Stimulated activated CD8-positive, alpha-beta memory T cell treated with anti-CD3 and anti-CD28 coated beads, Interleukin-4, amount 100 ng/mL, for 1 hour (primary cell): ENCODE measurements around the gene APBA2.

ENCODE experiments used
- DNase-seq, 2 donors: peaks; one replicate each; pipeline ENCODE4 v3.0.0-alpha.2; 2020; ENCODE audit warnings: low read depth in 2 of 2, low spot score in 1 of 2

The APBA2 gene

DNA sequence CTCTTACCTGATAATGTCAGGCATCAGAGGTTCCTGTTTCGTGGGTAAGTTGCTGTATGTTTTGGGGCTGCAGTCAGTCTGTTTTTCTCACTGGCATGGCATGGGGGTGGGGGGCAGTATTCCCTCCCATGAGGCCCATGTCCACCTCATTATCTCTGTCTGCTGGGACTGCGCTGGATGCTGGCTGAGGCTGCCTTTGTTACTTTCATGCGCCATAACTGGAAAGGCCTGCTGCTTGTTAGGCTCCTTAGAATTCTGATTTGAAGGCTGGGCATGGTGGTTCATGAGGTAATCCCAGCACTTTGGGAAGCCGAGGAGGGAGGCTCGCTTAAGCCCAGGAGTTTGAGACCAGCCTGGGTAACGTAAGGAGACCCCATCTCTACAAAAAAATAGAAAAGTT is 9.8 kb downstream of the APBA2 start:
- no peak for DNase-seq

DNA sequence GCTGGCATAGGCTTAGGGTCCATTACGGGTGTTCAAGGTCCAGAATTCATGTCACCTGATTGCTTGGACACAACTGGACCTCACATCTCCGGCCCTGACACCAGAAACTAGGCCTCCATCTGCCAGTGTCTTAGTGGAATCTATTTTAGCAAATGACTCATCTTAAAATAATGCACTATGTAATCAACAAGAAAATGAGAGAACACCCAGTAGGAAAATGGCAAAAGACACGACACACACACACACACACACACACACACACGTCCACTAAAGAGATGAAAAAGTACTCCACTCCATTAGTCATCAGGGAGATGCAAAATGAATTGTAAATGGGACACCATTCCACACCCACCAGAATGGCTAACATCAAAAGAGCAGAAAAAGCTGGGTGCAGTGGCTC is 11.2 kb downstream of the APBA2 start:
- DNase-seq: no peak

DNA sequence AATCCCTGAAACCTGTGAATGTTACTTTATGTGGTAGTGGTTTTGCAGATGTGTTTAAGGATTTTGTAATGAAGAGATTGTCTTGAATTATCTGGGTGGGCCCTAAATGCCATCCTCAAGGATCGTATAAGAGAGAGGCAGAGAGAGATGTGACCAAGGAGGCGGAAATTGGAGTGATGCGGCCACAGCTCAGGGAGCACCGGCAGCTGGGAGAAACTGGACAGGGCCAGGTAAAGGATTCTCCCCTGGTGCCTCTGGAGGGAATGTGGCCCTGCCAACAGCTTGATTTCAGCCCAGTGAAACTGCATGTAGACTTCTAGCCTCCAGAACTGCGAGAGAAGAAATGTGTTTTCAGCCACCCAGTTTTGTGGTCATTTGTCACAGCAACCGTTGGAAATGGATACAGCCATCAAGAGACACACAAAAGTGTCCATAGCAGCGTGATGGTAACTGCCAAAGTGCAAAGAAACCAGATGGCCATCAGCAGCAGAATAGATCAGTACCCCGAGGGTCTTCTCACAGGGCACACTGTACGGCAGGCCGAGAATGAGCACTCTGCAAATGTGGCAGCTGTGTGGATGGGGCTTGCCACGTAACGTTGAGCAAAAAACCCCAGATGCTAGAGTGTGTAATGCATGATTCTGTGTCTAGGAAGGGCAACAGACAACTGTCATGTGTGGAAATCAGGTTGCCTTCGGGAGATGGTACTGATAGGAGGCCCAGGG is 12.2 kb downstream of the APBA2 start:
- no peak for DNase-seq

DNA sequence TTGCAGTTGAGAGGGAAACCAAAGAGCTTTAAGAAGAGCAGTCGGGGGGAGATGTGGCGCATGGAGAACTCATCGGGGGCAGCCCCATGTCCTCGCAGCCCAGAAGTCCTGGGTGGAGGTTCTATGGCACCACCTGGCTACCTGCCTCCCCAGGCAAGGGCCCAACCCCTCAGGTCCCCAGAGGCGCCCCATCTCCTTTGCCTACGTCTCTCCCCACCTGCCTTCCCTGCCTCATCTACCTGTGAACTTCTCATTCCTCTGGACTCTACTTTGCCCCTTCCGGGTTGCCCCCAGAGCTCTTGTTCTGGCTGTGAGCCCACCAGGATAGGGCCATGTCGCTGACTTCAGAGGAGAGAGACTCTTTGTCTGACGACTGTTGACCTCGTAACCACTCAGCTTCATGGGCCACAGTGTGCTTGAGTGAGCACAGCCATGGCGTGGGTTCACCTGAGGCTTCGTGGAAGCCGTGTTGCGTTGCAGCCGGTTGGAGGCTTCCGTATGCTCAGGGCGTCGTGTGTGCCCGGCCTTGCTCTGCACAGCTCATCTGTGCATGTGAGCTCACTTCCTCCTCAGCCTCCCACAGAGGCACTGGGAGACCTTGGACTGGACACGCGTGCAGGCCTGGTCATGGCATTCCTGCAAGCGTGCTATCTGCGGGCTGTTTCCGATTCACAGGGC is 13.4 kb downstream of the APBA2 start:
- DNase-seq: no peak

DNA sequence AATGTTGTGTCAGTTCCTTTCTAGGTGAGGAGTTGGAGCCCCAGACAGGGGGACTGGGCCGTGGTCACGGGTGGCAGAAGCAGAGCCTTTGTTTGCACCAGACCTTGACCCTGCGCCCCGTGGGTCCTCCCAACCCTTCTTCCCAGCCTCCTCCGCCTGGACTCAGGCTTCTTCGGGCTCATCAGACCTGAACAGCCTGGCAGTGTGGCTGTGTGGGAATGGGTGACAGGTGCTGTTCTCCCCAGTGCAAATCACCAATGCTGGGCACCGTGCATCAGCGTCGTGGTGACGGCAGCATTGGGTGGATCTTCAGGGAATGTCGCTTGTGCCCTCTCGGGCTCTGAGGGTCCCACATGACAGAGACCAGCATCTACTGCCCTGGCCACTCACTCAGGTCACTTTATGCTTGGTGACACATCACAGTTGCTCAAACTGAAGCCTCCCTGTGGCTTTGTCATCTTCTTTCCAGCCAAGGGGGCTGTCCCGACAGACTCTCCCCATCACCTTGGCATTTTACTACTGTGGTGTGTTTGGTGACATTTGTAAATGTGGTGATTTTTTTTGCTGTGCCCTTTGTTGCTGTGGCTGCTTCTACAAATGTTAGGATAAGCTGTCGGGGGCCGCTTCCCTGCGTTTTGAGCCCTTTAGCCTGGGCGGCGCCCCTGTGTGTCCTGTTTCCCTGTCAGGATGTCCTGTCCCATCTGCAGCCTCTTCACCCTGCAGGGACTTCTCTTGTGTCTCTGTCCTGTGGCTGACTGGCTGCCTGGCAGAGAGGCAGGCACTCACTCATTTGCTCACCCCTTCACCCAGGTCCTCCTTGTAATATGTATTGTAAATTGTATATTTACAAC is 14.5 kb downstream of the APBA2 start:
- DNase-seq: no peak

DNA sequence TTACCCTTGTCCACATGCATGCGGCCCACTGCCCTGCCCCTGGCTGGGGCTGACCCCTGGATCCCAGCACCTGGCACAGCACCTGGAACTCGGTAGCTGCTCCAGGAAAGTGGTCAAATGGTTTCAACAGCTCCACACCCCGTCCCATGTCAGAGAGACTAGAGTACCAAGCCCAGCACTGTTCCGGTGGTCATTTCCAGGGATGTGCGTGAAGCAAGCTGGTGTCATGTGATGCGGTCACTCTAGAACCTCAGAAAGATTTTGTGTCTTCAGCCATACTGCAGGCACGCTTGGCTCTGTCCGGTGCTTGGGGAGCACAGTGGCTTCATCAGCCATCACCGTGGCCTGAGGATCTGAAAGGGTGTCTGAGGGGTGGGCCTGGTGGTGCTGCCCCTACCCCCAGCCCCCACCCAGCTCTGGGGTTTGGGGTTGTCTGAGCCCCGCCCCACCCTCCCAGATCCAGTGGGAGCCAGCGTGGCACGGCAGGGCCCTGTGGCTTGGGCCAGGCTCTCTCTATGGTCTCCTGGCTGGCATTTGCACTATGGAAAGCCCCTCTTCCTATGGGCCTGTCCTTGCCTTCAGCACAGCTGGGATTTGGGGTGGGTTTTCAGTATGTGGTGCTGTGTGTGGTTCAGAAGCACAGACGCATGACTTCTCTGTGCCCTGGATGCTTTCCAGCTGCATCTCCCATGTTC is 15.3 kb downstream of the APBA2 start:
- DNase-seq: no peak

DNA sequence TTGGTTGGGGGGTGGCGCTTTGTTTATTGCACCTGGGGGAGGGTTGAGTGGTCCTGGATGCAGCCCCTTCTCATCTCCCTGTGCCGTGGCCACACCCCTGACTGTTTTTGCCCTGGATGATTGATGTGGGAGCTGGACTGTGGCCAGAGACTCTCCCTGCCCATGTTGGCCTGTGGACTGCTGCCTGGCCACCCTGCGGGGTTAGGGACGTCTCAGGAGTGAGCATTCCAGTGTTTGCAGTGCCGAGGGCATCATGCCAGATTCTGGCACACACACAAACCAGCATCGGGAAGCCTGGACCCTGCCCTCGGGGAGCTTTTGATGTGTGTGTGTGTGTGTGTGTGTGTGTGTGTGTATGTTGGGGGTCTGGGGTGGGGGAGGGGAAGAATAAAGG is 15.8 kb downstream of the APBA2 start:
- no peak for DNase-seq

DNA sequence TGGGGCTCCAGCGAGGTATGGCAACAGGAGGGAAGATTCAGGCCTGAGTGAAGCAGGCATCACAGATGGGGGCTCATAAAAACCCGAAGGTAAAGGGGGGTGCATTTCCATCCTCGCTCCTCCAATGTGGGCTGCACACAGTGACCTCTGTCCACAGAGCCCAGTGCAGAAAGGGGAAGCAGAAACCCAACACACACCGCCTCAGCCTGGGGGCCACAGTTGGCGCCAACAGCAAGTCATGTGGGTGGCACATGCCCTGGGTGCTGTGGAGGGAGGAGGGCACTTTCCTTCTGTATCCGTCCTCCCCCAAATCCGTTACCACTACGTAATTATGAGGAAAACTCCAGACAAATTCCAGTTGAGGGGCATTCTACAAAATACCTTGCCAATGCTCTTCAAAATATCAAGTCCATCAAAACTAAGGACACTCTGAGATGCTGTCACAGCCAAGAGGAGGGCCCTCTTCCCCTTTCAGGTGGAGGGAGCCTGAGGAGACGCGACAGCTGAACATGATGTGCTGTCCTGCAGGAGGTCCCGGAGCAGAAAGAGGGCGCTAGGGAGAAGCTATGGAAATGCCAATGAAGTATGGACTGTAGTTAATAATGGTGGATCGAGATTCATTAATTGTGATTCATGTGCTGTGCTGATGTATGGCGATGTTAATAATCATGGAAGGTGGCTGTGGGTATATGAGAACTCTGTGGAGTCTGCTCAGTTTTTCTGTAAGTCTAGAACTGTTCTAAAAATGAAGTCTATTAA is 16.4 kb downstream of the APBA2 start:
- DNase-seq: no peak

DNA sequence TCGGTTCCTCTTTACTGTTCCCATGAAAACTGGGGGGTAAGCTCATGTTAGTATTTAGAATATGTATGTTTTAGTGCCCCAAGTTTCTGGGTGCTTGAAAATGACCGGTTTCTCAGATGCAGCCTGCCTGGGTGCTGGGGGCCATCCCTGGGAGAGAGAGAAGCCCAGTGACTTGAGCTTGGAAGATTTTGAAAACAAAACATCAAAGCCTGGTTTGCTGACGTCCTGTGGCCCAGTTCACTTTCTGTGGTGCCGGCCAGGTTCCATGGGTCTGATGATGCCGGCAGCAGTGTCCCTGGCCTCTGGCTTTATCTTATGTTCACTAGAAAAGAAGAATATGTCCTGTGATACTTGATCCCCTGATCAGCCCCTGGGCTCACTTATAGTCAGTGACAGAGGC is 17.1 kb downstream of the APBA2 start:
- no peak for DNase-seq

DNA sequence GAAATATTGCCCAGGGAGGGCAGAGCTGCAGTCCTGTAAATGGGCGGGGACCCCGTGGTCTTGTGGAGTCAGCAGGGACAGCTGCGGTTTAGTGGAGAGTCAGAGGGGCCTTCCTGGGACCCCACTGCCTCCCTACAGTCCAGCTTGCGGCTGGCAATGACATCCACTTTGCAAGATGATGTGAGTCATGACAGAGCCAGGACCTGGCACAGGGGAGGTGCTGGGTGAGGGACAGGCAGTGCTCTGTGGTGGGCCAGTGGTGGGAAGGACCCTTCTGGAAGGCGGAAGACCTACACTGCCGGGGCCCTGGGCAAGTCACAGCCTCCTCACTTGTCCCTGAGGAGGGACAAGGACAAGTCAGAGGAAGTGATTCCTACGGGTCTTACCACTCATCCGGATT is 17.8 kb downstream of the APBA2 start:
- no peak for DNase-seq

DNA sequence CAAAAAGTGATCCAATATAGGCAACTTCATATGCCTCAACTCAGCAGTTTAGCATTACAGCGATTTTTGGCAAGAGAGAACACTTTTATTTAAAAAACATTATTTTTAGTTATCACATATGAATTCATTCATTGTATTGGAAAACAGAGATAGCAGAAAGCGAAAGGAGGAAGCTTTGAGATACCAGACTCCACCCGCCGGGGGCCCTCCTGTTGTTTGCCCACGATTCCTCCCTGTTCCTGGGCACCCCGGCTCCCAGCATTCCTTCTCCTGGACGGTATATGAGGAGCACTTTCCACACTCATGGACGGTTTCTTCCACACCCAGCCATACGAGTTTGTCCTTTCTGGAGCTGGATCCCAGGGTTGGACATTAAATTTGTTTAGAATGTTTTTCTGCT is 18.2 kb downstream of the APBA2 start:
- DNase-seq: no peak

DNA sequence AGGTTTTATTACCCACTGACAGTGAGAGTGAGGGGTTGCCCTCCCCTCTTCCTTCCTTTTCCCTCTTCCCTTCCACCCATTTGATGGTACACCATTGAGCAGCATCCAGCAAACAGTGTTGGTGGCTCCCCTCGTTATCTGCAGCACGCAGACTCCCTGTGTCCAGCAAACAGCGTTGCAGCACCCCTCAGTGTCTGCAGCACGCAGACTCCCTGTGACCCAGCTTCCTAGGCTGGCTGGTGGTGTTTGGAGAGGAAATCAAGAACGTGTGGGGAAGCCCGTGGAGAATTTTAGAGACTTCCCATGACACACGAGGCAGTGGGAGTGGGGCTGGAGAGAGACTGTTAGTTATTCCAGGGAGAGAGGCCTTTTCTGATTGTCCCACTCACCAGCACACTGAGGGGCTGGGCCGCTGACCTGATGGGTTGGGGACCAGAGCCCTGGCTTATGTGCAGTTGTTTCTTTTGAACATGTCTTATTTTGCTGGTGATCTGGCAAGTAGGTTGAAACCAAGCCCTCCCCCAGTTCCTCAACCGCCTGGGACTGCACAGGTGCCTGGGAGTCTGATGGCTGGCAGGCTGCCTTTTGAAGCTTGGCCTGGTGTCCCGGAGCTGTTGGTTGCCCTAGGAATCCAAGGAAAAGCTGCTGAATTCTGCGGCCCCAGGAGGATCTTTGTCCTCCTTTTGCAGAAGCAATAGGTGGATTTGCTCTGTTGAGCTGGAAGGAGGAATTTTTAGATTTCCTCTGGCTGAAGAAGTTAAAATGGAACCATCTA is 19.0 kb downstream of the APBA2 start:
- DNase-seq: no peak

DNA sequence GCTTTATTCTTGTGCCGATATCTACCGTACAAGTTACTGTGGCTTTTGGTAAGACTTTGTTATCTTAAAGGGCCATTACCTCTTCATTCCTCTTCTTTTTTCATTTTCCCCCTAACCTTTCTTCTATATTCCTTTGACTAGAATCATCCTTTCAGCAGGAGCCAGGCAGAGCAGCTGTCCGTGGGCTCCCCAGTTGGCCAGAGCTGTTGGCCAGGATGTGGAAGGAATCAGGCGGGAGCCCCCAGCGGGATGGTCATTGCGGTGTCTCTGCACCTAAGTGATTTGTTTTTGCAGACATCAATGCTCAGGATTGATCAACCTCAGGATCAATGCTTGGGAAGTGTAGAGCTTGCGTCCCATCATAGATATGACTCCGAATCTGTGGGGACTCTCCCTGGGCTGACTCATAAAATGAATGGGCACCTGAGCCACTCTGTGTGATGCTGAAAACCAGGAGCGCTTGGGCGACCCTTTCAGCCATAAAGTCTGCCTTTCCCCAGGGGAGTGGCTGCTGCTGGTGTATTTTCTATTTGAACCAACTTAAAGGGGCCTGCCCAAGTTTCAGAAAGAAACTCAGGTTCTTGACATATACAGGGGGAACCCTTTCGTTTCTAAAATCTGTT is 21.7 kb downstream of the APBA2 start:
- DNase-seq: no peak

DNA sequence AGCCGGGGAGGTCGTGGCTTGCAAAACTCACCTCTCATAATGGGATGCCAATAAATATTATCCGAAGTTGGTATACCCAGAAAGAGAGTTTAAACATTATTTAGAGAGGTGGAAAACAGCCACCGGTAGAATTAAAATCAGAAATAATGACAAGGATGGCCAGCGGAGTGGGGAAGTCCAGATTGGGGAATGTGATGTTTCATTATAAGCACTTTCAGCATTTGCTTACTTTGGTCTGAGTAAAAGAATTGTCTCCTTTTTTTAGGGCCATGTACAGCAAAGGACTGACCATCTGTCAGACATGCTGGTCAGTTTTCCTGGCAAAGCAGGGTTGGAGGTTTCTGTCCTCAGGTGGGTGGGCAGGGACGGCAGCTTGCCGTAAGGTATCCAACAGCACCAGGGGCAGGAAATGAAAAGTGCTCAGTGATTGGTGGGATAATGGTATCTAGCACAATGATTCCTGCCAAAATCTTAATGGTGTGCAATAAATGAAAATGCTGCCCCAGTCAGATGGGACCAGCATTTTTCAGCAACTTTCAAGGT is 24.3 kb downstream of the APBA2 start:
- no peak for DNase-seq

DNA sequence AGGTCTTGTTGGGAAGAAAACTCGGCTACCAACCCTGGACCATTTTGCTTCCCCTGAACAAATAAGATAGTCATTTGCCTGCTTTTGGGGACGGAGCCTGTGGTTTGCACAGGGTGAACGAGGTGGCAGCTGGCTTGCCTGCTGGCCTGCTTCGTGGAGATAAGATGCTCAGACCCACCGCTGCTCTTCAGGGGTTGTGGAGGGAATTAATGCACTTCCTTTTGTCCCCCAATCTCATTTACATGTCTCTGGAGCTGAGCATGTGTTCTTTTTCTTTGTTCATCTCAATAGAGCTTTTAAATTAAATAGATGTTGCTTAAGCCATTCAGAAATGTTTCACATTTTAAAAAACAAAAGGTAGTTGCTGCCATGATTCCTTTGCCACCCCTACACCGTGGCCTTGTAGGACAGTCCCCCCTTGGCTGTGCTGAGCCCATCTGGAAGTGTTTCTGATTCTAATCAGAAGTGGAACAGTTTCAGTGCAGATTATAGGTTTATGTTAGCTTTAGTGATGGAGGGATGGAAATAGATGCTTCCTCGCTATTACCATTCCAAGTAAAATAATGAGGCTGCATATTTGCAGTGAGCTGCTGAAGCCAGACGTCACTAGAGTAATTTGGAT is 25.6 kb downstream of the APBA2 start:
- no peak for DNase-seq

DNA sequence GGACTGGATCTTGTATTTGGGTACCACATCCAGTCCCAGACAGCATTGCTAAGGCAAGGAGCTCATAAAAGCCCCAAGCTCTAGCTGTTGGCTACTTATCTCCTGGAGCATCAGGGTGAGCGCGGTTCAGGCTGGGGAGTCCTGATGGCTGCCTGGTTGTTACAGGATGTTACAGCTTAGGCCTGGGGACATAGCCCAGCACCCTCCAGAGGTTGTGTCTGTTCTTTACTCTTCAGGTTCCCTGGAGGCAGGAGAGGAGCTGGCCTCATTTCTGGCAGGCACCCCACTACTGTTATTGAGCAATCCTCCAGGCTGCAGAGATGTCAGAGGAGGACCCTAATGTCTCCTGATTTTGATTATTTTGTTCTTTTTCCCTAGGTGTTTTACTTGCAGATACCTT is 26.6 kb downstream of the APBA2 start:
- no peak for DNase-seq

DNA sequence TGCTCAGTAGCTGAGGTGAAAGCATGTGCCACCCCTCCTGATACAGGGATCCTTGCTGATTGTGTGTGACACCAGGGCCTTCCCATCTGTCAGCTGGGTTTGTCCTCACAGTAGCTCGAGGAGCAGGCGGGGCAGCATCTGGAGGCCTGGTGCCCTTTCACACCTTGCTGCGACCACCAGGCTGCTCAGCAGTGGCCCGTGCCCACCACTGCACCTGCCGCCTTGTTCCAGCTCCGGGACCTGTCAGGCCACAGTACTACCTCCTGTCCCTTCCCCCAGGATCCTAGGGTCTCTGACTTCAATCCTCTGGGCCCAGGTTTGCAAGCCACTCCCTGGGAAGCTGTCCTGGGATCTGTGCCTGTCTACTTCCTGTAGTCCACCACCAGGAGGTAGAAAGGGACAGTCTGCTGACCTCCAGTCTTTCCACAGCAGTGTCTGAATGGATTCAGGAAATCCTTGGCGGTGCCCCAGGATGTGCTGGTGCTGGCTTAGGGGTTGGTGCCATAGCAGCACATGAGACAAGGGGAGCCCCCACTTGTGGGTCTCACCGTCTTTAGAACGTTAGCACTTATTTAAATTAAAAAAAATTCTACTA is 27.5 kb downstream of the APBA2 start:
- no peak for DNase-seq

DNA sequence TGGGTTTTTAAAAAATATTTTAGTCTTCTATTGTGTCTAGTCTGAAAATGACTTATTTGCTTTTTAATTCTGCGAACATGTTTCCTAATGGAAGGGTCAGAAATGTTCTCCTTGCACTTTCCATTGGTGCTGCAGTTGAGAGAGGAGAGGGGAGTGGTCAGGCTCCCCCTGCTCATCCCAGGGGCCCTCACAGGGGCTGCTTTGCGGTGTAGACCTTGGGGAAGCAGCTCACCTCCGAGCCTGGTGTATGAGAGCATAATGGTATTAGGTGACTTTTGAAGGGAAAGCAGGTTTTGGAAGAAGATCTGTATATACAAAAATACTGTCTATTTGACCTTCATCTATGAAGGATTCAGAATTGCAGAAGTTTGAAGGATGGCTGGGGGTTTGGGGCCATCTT is 28.3 kb downstream of the APBA2 start:
- DNase-seq: no peak
